Thyroid gland (tissue), 4 donors: ENCODE measurements around the gene SOCS4.
"Not testable (repeated sequence)": the region's sequence is repeated elsewhere in the genome, so short reads cannot be mapped to it uniquely, and the experiment has no call there.

Source experiments
- CTCF ChIP-seq, 6 experiments: fragments of 200-600 bp in 3 of 6; fragments of 450-650 bp in 3 of 6; sonication (generic) in 3 of 6; IDR thresholded peaks; one replicate each; pipeline ENCODE4 v1.5.1; 2016 to 2019; ENCODE audit warnings: antibody characterized with exemption in 6 of 6, mild to moderate bottlenecking in 2 of 6, inconsistent platforms in 1 of 6, moderate library complexity in 1 of 6
- POLR2A ChIP-seq, 2 donors: fragments of 450-650 bp; IDR thresholded peaks; one replicate each; pipeline ENCODE4 v1.6.1; 2017; ENCODE audit warnings: antibody characterized with exemption in 2 of 2, mild to moderate bottlenecking in 2 of 2, moderate library complexity in 1 of 2

- not testable (repeated sequence) for TF ChIP-seq CTCF, POLR2A (IDR thresholded peaks at IDR 0.05)
Measured at GRCh38 chr14:55079961-55080360, 52.9 kb downstream of the SOCS4 start.
